A673 (cell line): ENCODE measurements around the gene RNF220.

ENCODE experiments used
- CTCF ChIP-seq: fragments of 300-800, 200-600 bp; sonication (generic); conservative IDR thresholded peaks from 2 replicates; pipeline ENCODE4 v1.5.1; 2017; ENCODE audit warnings: low read depth, mild to moderate bottlenecking, antibody characterized with exemption, low read length, moderate library complexity, mixed read lengths
- EZH2 ChIP-seq: fragments of 200-600 bp; sonication (generic); IDR thresholded peaks from 2 replicates; pipeline ENCODE4 v1.6.1; 2017; ENCODE audit warnings: borderline replicate concordance, low read depth, mild to moderate bottlenecking, mixed read lengths, antibody characterized with exemption, low read length; ENCODE audit not compliant: poor library complexity, severe bottlenecking

GRCh38 chr1:44431861-44432260 lies 26.8 kb downstream of the RNF220 start:
- no peak for TF ChIP-seq CTCF
- TF ChIP-seq EZH2: no peak
